Activated CD4-positive, alpha-beta T cell treated with anti-CD3 and anti-CD28 coated beads, Interleukin-2, amount 50 U/mL, for 1 hour (primary cell): ENCODE measurements around the gene SLC9A7.

ENCODE experiments used
- DNase-seq: peaks from one replicate; pipeline ENCODE4 v3.0.0-alpha.2; 2020

Gene SLC9A7

GRCh38 chrX:46597771-46598170 lies 161.1 kb downstream of the SLC9A7 start:
- no peak for DNase-seq

- DNase-seq, result no peak
These were observed 161.7 kb downstream of the SLC9A7 start for GRCh38 chrX:46597208-46597607.

GRCh38 chrX:46595084-46595483 lies 163.8 kb downstream of the SLC9A7 start:
- no peak for DNase-seq

- no peak for DNase-seq
These were observed 168.8 kb downstream of the SLC9A7 start for GRCh38 chrX:46589977-46590723.

GRCh38 chrX:46588263-46588662 lies 170.7 kb downstream of the SLC9A7 start:
- peak; percentile 33 for DNase-seq

- DNase-seq, result no peak
These were observed 171.2 kb downstream of the SLC9A7 start for GRCh38 chrX:46587753-46588171.

- DNase-seq, result no peak
These were observed 171.8 kb downstream of the SLC9A7 start for GRCh38 chrX:46587158-46587557.

GRCh38 chrX:46584736-46585135 lies 174.2 kb downstream of the SLC9A7 start:
- no peak for DNase-seq

GRCh38 chrX:46582966-46583365 lies 176.0 kb downstream of the SLC9A7 start:
- DNase-seq, result no peak

- no peak for DNase-seq
These were observed 176.6 kb downstream of the SLC9A7 start for GRCh38 chrX:46582325-46582724.

- DNase-seq, result no peak
These were observed 178.3 kb downstream of the SLC9A7 start for GRCh38 chrX:46580613-46581012.

- DNase-seq, result no peak
These were observed 179.7 kb downstream of the SLC9A7 start for GRCh38 chrX:46579250-46579649.

- no peak for DNase-seq
These were observed 181.5 kb downstream of the SLC9A7 start for GRCh38 chrX:46577221-46578005.

- no peak for DNase-seq
These were observed 182.5 kb downstream of the SLC9A7 start for GRCh38 chrX:46576458-46576857.

- DNase-seq, result no peak
These were observed 182.9 kb downstream of the SLC9A7 start for GRCh38 chrX:46575991-46576392.

GRCh38 chrX:46575586-46575985 lies 183.3 kb downstream of the SLC9A7 start:
- no peak for DNase-seq

GRCh38 chrX:46574774-46575381 lies 184.0 kb downstream of the SLC9A7 start:
- peak; percentile 42 for DNase-seq

GRCh38 chrX:46573892-46574773 lies 184.8 kb downstream of the SLC9A7 start:
- DNase-seq, result peak; percentile 68

GRCh38 chrX:46573331-46573891 lies 185.5 kb downstream of the SLC9A7 start, which contains the start of gene CHST7:
CHST7 (plus strand) TSS chrX:46573765; CDS start chrX:46573932, 167 bp downstream.
- peak; percentile 52 for DNase-seq

GRCh38 chrX:46572340-46572936 lies 186.5 kb downstream of the SLC9A7 start:
- peak; percentile 1 for DNase-seq

- no peak for DNase-seq
These were observed 187.2 kb downstream of the SLC9A7 start for GRCh38 chrX:46571423-46572339.
